Measurements from ENCODE around the gene CCDC85C.

Gene CCDC85C

GRCh38 chr14:99570544-99571302, 33.3 kb downstream of the CCDC85C start:
- no peak for DNase-seq

- DNase-seq, result no peak
Measured at GRCh38 chr14:99569725-99570543, 34.1 kb downstream of the CCDC85C start.

GRCh38 chr14:99568567-99569560, 35.1 kb downstream of the CCDC85C start:
- DNase-seq, result no peak

GRCh38 chr14:99566390-99567354, 37.3 kb downstream of the CCDC85C start:
- no peak for DNase-seq

- DNase-seq, result no peak
Measured at GRCh38 chr14:99566009-99566389, 38.0 kb downstream of the CCDC85C start.

GRCh38 chr14:99565383-99565782, 38.6 kb downstream of the CCDC85C start:
- no peak for DNase-seq

GRCh38 chr14:99564926-99565259, 39.1 kb downstream of the CCDC85C start:
- DNase-seq, result no peak

- DNase-seq, result no peak
Measured at GRCh38 chr14:99564256-99564925, 39.6 kb downstream of the CCDC85C start.

GRCh38 chr14:99563749-99564129, 40.3 kb downstream of the CCDC85C start:
- DNase-seq, result no peak

GRCh38 chr14:99562856-99563748, 40.9 kb downstream of the CCDC85C start:
- peak; percentile 98 for DNase-seq

GRCh38 chr14:99561864-99562263, 42.1 kb downstream of the CCDC85C start:
- DNase-seq, result no peak

- DNase-seq, result no peak
Measured at GRCh38 chr14:99560922-99561683, 42.9 kb downstream of the CCDC85C start.

GRCh38 chr14:99560403-99560802, 43.6 kb downstream of the CCDC85C start:
- no peak for DNase-seq

- no peak for DNase-seq
Measured at GRCh38 chr14:99559286-99559990, 44.6 kb downstream of the CCDC85C start.

GRCh38 chr14:99556134-99556791, 47.7 kb downstream of the CCDC85C start:
- no peak for DNase-seq

- no peak for DNase-seq
Measured at GRCh38 chr14:99554757-99555531, 49.1 kb downstream of the CCDC85C start.

GRCh38 chr14:99554184-99554583, 49.8 kb downstream of the CCDC85C start:
- no peak for DNase-seq
